Measurements from ENCODE around the gene MMP14.
"Not testable (repeated sequence)": the region's sequence is repeated elsewhere in the genome, so short reads cannot be mapped to it uniquely, and the experiment has no call there.

MMP14 gene

GRCh38 chr14:22814373-22814772 is 22.0 kb upstream of the MMP14 start:
- DNase-seq (ENCODE audit: low read depth in 3 of 3) = no peak

- DNase-seq (ENCODE audit: low read depth in 3 of 3) = no peak
These were observed 21.3 kb upstream of the MMP14 start, which contains the start of gene SLC7A7 for GRCh38 chr14:22814941-22815713. Gene SLC7A7, minus strand, starts transcription at chr14:22815435. Its CDS starts 2,037 bp downstream, at chr14:22813398.

GRCh38 chr14:22819151-22819988 is 17.0 kb upstream of the MMP14 start:
- no peak for DNase-seq (ENCODE audit: low read depth in 3 of 3)

- DNase-seq (ENCODE audit: low read depth in 3 of 3) = no peak
These were observed 15.7 kb upstream of the MMP14 start for GRCh38 chr14:22820731-22821130.

- no peak for DNase-seq (ENCODE audit: low read depth in 3 of 3)
These were observed 15.0 kb upstream of the MMP14 start for GRCh38 chr14:22821193-22822015.

- DNase-seq (ENCODE audit: low read depth in 3 of 3) = no peak
These were observed 14.3 kb upstream of the MMP14 start for GRCh38 chr14:22822016-22822570.

GRCh38 chr14:22822571-22823098 is 13.8 kb upstream of the MMP14 start:
- peak; percentile 40 to 49 (median 42) for DNase-seq (ENCODE audit: low read depth in 3 of 3)

GRCh38 chr14:22824711-22825359 is 11.6 kb upstream of the MMP14 start:
- no peak for DNase-seq (ENCODE audit: low read depth in 3 of 3)

GRCh38 chr14:22829076-22829660 is 7.2 kb upstream of the MMP14 start:
- not testable (repeated sequence) for DNase-seq (ENCODE audit: low read depth in 3 of 3)

- peak; percentile 72 to 82 (median 81) for DNase-seq (ENCODE audit: low read depth in 3 of 3)
These were observed 6.5 kb upstream of the MMP14 start, which contains the start of gene MRPL52 for GRCh38 chr14:22829661-22830442. Gene MRPL52, plus strand, starts transcription at chr14:22829887. Its CDS starts 26 bp downstream, at chr14:22829913.

- no peak for DNase-seq (ENCODE audit: low read depth in 3 of 3)
These were observed 5.9 kb upstream of the MMP14 start for GRCh38 chr14:22830443-22831010.

- no peak for DNase-seq (ENCODE audit: low read depth in 3 of 3)
These were observed 880 bp upstream of the MMP14 start for GRCh38 chr14:22835505-22835904.

- no peak for DNase-seq (ENCODE audit: low read depth in 3 of 3)
These were observed 847 bp downstream of the MMP14 start for GRCh38 chr14:22837114-22837749.

- no peak for DNase-seq (ENCODE audit: low read depth in 3 of 3)
These were observed 1.6 kb downstream of the MMP14 start for GRCh38 chr14:22837750-22838538.

GRCh38 chr14:22838631-22839041 is 2.3 kb downstream of the MMP14 start:
- DNase-seq (ENCODE audit: low read depth in 3 of 3) = no peak

- no peak for DNase-seq (ENCODE audit: low read depth in 3 of 3)
These were observed 2.9 kb downstream of the MMP14 start for GRCh38 chr14:22839159-22839779.

GRCh38 chr14:22841311-22841710 is 4.9 kb downstream of the MMP14 start:
- no peak for DNase-seq (ENCODE audit: low read depth in 3 of 3)
